Left colon (tissue), 2 donors: ENCODE measurements around the gene RAB40B. TPM values are rescaled to one million over a fixed set of nuclear protein-coding genes. Genes with fewer than 3 reads are reported as not detected.
"Not testable (repeated sequence)": the region's sequence is repeated elsewhere in the genome, so short reads cannot be mapped to it uniquely, and the experiment has no call there.

Experiments
- ATAC-seq: fragments of 200-7000 bp; cut with Tn5 transposase; one replicate; pipeline ENCODE4 v1.9.1; 2020; ENCODE audit warnings: mild to moderate bottlenecking, moderate library complexity
- DNase-seq, 2 donors: peaks; one replicate each; pipeline ENCODE4 v3.0.0-alpha.2; 2020
- intact Hi-C, 2 donors: fragments of 100-400 bp; cut with DNase I in 1 of 2; cut with micrococcal nuclease in 1 of 2; formaldehyde crosslinking; loops; one replicate each; pipeline versions ENCODE4 v1.11.2 to v1.14.0; 2022; cut with DNase I, micrococcal nuclease
- total RNA-seq, 2 donors: library from RNA; stranded (reverse); fragmentation: NEBNext Ultra II Directional; extraction: Animal tissue kit (Norgen Biotek cat#: 25700); gene quantifications; one replicate each; pipeline ENCODE4 v1.2.1, GENCODE V29; 2021
- donor health status: DM: no; HTN: no; CAD: no.
- donor health status: DM: yes; HTN: yes; CAD: no.

The RAB40B gene
- total RNA-seq, 2 donors from 2014 or later, result 29.4 to 29.5 TPM

DNA sequence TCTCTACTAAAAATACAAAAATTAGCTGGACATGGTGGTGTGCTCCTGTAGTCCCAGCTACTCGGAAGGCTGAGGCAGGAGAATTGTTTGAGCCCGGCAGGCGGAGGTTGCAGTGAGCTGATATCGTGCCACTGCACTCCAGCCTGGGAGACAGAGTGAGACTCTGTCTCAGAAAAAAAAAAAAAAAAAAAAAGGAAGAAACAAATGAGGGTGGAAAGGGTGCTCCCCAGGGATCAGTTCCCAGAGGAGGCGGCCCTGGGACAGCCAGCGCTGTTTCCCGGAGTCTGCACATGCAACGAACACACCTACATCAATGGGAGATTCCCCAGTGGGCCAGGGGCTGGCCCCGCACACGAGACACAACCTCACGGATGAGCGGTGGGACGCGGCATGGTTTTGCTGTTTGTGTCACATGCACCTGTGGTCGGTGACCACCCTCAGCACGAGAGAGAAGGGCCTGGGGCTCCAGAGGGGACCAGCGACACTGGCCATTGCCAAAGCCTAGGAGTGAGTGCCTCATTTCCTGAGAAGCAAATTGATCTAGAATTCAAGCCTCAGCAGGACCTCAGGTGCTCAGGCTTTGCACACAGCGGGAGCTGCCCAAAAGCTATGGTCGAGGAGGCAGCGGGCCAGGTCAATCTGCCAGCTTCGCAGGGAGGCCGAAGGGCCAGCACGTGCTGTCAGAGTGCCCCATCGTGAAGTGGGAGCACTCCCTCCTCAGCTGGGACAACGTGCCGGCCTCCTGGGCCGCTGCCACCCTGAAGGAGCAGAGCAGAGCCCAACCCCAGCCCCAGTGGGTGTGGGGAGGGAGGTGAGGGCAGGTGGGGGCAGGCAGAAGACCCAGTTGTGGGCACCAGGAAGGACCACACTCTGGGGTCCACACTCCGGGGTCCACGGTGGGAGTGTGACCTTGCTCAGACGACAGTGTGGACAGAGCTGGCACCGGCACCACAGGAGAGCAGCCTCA lies 36.5 kb downstream of the RAB40B start:
- DNase-seq (no peak), ATAC-seq (no peak)
- intact Hi-C loops, result loop anchor here in 1 of 2 donors (10.0 kb wide), 1 partner anchor 103 kb away; no protein-coding TSS in a partner anchor

DNA sequence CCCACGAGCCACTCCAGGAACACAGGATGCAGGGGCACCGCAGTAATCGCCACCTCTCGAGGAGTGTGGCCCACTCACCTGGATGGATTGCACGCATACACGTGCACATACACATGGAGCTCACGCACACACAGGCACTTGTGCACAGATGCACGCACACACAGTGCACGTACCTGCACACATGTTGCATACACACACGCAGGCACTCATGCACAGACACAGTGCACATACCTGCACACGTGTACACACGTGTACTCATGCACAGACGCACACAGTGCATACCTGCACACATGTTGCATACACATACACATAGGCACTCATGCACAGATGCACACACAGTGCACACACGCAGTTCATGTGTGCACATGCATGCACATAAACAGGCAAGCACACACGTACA lies 38.6 kb downstream of the RAB40B start:
- intact Hi-C loops, result loop anchor here in 1 of 2 donors (10.0 kb wide), 1 partner anchor 105 kb away; no protein-coding TSS in a partner anchor

DNA sequence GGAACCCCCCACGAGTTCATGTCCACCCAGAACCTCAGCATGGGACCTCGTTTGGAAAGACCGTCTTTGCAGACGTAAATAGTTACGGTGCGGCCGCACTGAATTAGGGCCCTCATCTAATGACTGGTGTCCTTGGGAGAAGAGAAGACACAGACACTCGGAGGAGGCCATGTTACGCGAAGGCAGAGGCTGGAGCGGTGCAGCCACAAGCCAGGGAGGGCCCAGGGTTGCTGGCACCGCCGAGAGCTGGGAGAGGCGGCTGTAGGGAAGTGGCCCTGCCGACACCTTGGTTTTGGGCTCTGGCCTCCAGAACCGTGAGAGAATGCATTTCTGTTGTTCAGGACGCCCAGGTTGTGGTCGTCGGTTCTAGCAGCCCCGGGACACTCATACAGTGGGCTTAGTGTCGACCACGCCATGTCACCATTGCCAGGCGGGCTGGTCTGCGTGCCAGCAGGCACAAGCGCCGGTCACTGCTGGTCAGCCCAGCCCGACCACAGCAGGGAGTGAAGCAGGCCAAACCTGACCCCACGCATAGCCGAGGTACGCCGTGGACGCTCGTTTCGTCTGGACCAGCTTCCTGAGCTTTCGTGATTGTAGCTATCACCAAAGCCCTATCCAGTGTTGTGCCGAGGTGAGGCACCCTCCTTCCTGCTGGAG lies 39.6 kb downstream of the RAB40B start:
- DNase-seq, result no peak
- intact Hi-C loops, result no loop called here

More for the DNA sequence above, 38.6 kb downstream of the RAB40B start:
- no peak for ATAC-seq
- DNase-seq, result no peak

GRCh38 chr17:82658331-82658730 lies 40.2 kb downstream of the RAB40B start:
- no peak for ATAC-seq
- DNase-seq, result no peak
- intact Hi-C loops, result no loop called here

More for the DNA sequence above, 39.6 kb downstream of the RAB40B start:
- ATAC-seq, result no peak

GRCh38 chr17:82657926-82658325 lies 40.6 kb downstream of the RAB40B start:
- ATAC-seq, result no peak
- DNase-seq, result no peak
- intact Hi-C loops, result no loop called here

GRCh38 chr17:82656266-82656665 lies 42.2 kb downstream of the RAB40B start:
- ATAC-seq (no peak), DNase-seq (no peak)
- intact Hi-C loops, result no loop called here

DNA sequence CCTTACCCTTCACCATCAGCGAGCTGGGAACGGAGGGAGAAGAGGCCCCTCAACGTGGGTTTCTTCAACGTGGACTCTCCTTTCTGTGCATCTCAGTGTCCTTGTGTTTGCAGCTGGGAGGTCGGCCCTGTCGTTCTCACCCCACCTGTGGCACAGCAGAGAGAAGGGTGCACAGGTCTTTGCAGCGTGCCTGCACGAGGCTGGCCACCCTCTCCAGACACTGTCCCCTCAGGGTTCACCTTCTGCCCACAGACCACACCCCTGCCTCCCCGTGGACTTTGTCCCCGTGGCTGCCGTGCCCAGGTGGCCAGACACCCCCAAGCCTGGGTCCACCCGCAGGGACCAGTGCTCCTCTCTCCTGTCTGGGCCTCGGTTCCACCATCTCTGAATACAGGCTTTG lies 43.0 kb downstream of the RAB40B start:
- intact Hi-C loops, result no loop called here
- peak; percentile 79 for ATAC-seq
- peak; percentile 75 to 78 for DNase-seq

GRCh38 chr17:82655038-82655479 lies 43.4 kb downstream of the RAB40B start:
- intact Hi-C loops, result no loop called here
- DNase-seq, result peak; percentile 53 to 63
- ATAC-seq, result peak; percentile 73

DNA sequence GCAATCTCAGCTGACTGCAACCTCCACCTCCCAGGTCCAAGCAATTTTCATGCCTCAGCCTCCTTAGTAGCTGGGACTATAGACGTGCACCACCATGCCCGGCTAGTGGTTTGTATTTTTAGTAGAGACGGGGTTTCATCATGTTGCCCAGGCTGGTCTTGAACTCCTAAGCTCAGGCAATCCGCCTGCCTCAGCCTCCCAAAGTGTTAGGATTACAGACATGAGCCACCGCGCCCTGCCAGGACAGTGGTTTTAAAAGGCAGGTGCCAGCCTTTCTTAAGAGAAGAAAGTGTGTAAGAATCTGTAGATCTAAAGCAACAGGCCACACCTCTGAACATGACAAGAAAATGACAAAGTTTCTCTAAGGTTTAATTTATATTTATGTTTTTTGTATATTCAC lies 43.9 kb downstream of the RAB40B start:
- intact Hi-C loops, DNase-seq: not testable (repeated sequence)
- peak; percentile 33 for ATAC-seq

- ATAC-seq, result peak; percentile 4
- intact Hi-C loops, result no loop called here
- DNase-seq, result no peak
Observed at GRCh38 chr17:82653651-82654528, 44.6 kb downstream of the RAB40B start.

GRCh38 chr17:82650723-82651122 lies 47.8 kb downstream of the RAB40B start:
- intact Hi-C loops, result no loop called here
- no peak for DNase-seq
- ATAC-seq, result no peak

DNA sequence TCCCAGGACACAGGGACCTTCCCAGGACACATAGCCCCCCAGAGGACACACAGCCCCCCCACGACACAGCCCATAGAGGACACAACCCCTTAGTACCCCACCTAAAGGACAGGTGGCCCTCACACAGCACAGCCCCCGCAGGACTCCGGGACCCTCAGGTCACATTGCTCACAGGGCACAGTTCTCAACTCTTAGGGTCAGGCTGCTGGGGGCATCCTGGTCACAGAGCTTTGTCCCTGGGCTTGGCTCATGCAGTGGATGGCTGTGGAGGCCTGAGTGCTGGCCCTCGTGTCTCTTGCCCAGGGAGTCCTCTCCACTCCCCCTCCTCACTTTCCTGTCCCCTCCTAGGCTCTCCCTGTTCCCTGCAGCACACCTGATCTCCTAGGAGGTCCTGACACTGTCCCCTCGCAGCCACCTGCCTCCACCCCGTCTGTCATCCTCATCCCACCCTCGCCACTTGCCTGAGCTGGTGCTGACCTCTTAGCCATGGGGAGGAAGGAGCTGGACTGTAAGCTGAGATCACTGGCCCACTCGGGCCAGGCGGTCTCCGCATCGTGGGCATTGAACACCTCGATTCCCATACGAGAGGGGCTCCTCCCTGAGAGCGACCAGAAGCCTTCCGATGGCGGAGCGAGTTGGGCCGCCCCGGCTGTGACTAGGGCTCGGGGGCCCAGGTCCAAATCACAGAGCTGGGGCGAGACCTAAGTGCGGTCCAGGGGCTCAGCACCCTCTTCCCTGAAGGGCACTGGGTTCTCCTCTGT lies 48.8 kb downstream of the RAB40B start:
- intact Hi-C loops, result no loop called here
- DNase-seq (no peak), ATAC-seq (no peak)

- ATAC-seq (peak; percentile 14), DNase-seq (peak; percentile 70 to 72)
- intact Hi-C loops, result no loop called here
Observed at GRCh38 chr17:82648742-82649331, 49.7 kb downstream of the RAB40B start.

DNA sequence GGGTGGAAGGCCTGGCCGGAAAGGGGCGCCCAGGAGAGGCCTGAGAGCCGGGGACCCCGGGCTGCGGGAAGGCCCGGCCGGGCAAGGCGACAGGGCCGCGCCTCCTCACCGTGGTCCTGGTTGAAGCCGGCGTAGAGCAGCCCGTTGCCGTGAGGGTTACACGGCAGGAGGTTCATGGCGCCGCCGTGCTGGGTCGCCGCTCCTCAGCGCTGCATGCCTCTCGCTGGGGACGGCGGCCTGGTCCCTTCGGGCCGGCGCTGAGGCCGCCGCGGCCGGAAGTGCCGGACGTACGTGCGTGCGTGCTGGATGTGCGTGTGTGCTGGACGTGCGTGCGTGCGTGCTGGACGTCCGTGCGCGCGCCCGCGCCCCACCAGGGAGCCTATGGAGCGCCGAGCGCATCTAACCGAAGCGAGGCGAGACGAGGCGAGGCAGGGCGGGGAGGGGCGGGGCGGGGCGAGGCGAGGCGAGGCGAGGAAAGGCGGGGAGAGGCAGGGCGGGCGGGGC lies 50.3 kb downstream of the RAB40B start, which contains the start of gene WDR45B:
Gene WDR45B, minus strand, starts transcription at position 280 of the 504 bp plus-strand sequence. Its CDS starts 104 bp downstream, at position 176.
- intact Hi-C loops, result no loop called here
- DNase-seq (peak; percentile 95 to 97), ATAC-seq (peak; percentile 94)

DNA sequence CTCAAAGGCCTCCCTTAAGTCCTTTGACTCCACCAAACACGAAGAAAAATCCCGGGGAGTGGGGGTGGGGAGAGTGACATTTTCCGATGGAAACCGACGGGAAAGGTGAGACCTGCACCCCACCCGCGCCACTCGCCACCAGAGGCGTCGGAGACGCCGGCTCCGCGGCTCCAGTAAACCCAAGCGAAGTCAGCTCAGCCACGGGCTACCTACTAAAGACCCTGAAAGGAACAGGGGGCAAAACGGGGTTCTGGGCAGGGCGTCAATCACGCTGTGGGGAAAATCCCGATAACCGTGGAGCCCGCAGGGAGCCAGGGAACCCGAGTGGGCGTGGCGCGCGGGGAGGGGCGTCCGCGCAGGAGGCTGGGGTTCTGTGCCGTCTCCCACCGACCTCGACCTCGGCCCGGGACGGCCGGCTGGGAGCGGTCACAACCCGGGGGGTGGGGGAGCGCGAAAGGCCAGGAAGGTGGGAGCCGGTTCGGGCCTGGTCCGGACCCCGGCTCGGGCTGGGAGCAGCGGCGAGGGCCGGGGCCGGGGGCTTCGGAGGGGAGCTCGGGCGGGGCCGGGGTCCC lies 50.8 kb downstream of the RAB40B start:
- peak in 1 of 2 donors; percentile 62 for DNase-seq
- intact Hi-C loops, result no loop called here

GRCh38 chr17:82645516-82645915 lies 53.0 kb downstream of the RAB40B start:
- ATAC-seq (no peak), DNase-seq (no peak)
- intact Hi-C loops, result no loop called here

More for the DNA sequence above, 50.8 kb downstream of the RAB40B start:
- ATAC-seq, result peak; percentile 44

DNA sequence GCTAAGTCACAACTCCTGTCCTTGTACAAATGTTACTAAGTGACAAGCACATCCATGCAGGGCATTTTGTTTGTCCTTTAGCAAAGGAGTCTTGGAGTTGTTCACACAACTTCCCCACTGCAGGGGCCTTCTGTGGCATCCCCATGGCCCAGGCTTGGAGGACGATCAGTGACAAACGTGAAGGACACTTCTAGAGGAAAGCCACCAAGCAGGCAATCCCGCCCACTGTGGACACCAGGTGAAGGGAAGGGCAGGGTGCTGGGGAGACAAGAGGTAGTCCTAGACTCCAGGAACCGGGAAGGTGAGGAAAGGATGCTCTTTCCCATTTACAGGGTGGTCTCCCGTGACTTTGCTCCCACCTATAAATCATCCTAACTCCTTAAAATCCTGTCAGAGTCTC lies 54.4 kb downstream of the RAB40B start:
- intact Hi-C loops, result no loop called here
- ATAC-seq (no peak), DNase-seq (no peak)
